ENCODE data around the gene SETD5.

SETD5 gene

GRCh38 chr3:9409981-9410854 is 12.8 kb downstream of the SETD5 start:
- DNase-seq: no peak

DNA sequence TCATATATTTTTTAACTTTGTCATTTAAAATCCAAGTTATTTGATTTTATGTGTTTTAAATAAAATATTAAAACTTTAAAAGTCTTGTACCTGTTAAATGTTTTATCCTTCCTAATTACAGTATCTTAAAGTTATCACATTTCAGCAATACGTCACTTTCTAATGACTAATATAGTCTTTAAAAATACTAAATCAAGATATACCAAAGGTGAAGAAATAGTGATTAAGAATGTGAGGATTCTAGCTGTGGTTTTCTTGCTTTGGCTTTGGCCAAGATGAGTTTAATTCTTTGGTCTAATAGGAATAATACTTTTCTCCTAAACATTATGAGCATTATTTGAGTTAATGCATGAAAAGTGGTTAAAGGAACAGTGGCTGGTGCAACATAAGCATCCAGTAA is 13.9 kb downstream of the SETD5 start:
- no peak for DNase-seq

DNA sequence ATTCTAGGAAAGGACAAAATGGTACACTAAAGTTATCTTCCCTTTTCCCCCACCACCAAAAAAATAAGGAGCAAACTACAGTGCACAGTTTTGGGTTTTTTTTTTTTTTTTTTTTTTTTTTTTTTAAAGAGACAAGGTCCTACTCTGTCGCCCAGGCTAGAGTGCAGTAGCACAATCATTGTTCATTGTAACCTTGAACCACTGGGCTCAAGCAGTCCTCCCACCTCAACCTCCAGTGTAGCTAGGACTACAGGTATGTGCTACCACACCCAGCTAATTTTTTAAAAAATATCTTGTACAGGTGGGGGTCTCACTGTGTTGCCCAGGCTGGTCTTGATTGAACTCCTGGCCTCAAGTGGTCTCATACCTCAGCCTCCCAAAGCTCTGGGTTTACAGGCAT is 14.9 kb downstream of the SETD5 start:
- no peak for DNase-seq

- no peak for DNase-seq
These were observed 17.4 kb downstream of the SETD5 start for GRCh38 chr3:9414826-9415225.

DNA sequence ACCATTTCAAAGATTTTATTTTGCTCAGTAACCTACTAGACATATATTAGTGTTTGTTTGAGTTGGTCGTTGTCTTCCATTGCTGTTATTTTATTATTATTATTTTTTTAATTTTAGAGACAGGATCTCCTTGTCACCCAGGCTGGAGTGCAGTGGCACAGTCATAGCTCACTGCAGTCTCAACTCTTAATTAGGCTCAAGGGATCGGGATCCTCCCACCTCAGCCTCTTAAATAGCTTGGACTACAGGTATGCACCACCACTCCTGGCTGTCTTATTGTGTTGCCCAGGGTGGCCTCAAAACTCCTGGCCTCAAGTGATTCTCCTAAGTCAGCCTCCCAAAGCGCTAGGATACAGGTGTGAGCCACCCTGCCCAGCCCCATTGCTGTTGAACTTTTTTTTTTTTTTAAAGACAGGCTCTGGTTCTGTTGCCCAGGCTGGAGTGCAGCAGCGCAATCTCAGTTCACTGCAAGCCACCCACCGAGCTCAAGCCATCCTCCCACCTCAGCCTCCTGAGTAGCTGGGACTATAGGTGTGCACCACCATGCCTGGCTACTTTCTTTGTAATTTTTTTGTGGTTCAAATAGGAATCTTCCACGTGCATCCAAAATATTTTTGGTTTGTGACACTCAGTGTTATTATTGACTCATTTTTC is 18.2 kb downstream of the SETD5 start:
- no peak for DNase-seq

DNA sequence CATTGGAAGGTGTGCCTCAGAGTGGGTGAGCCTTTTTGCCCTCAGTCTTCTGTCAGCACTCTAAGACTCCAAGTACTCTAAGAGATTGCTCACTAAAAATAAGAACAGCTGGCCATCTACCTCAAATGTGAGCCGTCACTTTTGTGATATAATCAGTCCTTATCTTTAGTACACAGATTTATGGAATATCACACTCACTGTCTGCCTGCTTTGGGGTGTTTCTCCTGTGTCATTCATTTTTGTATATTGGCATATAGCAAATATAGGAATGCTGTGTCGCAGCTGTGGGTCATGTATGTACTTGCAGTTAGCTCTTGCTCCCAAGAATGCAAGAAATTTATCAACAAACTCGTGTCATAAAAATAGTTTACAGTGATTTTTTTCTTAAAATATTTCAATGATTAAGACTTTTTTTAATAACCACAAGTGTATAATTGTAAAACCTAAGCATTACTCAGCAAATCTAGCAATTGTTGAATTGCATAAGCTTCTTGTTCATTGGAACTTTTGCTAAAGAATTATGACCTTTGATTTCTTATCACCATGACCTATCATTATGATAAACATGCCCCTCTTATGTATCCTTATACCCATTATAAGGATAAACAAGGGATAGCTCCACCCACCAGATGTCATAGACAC is 18.8 kb downstream of the SETD5 start:
- DNase-seq: no peak

- DNase-seq: no peak
These were observed 23.6 kb downstream of the SETD5 start for GRCh38 chr3:9420850-9421549.

GRCh38 chr3:9422712-9423424 is 25.5 kb downstream of the SETD5 start:
- peak; percentile 91 for DNase-seq

DNA sequence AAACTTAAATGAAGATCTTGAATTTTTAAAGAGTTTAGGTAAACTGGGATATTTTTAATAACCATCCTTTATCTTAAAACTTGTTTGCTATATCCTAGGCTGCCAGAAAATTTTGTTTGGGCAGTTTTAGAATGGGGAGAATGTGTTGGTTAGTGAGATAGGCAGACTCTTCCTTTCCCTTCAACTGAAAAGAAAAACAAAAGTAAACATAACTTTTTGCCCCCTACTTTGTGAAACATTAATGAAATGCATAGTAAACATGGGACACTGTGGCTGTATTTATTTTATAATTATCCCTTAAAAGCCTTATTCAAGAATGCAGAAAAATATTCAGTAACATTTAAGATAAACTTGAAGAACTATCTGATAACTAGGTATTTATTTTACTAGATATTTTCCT is 31.0 kb downstream of the SETD5 start:
- DNase-seq: no peak

DNA sequence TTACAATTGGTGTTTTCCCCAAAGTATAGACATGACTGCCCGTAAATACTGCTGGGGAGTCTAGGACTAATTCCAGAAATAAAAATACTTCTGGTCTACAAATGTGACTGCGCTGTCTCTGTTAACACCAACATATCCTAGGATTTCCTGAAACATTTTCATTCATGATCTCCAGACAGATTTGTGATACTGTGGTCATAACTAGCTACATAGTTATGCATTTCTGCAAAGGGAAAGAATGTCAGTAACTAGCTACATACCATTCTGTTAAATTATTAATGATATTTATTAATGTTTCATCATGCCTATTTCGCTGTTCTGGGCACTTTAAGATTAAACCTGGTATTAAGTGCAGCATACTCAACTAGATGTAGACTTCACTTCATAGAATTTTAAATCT is 33.3 kb downstream of the SETD5 start:
- DNase-seq: no peak

GRCh38 chr3:9433627-9434521 is 36.5 kb downstream of the SETD5 start:
- DNase-seq: no peak

DNA sequence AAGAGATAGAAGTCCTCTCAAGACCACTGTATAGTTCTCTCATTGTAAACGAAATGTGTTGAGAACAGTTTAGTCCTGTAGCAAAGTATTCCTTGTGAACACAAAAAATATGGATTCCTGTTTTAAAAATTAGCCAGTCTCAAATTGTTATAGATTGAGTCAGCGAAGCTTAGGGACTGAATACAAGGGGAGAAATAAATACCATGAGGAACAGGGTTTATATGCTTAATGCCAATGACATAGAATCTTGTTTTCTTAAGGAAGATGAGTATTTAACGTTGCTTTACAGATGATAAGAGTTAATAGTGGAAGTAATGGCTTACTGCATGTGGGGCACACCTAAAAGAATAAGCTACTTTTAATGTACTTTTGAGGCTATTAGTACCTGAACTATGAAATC is 37.9 kb downstream of the SETD5 start:
- no peak for DNase-seq

- no peak for DNase-seq
These were observed 41.9 kb downstream of the SETD5 start for GRCh38 chr3:9439331-9439730.

GRCh38 chr3:9441501-9442221 is 44.2 kb downstream of the SETD5 start:
- DNase-seq: no peak

DNA sequence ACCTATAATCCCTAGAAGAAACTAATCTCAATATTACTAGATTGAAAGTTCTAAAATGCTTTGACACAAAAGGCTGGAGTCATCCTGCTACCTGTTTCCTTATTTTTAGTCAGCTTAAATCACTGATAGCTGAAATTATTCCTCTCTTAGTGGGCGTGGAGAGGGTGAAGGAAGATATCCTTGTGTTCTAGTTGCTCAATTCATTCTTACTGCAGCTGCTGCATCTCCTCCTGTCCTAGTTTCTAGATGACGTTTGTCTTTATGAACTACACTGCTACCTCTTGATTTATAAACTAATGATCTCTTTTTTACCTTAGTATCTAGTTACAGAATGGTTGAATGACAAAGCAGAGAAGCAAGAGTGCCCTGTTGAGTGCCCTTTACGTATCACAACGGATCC is 50.7 kb downstream of the SETD5 start:
- no peak for DNase-seq

GRCh38 chr3:9448643-9449042 is 51.2 kb downstream of the SETD5 start:
- DNase-seq: no peak

- DNase-seq: no peak
These were observed 52.7 kb downstream of the SETD5 start for GRCh38 chr3:9450126-9450525.

- no peak for DNase-seq
These were observed 53.6 kb downstream of the SETD5 start for GRCh38 chr3:9450991-9451390.

GRCh38 chr3:9452417-9452816 is 55.0 kb downstream of the SETD5 start:
- DNase-seq: no peak

DNA sequence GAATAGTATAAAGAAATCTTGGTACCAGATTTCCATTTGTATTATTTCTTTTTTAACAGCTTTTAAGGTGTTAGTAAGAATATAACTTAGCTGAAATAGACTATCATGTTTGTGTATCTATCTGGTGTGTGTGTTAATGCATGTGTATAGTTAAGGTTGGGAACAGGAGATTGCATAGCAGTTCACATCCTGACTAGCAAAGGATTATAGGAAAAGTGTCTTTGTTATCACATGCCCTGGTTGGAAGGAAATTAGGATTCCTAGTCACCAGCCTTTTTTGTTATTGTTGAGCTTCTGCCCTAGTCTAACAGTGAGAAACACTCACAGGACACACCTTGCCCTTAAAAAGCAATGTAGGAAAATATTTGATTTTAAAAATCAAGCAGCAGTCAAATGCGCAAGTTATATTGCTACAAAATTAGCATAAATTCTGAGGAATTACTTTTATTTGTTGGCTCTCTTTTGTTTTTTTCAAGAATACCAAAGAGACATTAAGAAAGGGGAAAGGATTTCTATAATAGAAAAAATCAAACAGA is 58.2 kb downstream of the SETD5 start:
- DNase-seq: no peak

DNA sequence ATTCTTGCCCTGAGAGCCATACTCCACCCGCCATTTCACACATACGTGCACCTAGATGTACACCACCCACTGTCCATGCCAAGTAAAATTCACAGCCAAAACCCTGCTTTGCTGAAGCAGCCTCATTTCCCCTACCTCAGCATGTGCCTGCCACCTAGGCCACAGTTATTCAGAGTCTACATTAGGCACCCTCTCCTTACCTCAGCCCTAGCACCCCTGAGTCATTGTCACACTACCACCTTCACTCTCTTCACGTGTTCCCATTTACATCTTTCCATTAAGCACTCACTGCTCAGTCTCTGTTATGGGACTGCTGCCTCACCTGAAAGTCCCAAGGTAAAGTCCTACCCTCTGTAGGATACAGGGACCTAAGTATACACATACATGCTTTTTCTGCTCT is 70.0 kb downstream of the SETD5 start:
- DNase-seq: no peak
